Measurements from ENCODE around the gene ZNF200. TPM values are rescaled to one million over a fixed set of nuclear protein-coding genes. Genes with fewer than 3 reads are reported as not detected.

ZNF200 gene
- polyA plus RNA-seq, 3 donors, result 2.0 to 2.8 (median 2.5) TPM

DNA sequence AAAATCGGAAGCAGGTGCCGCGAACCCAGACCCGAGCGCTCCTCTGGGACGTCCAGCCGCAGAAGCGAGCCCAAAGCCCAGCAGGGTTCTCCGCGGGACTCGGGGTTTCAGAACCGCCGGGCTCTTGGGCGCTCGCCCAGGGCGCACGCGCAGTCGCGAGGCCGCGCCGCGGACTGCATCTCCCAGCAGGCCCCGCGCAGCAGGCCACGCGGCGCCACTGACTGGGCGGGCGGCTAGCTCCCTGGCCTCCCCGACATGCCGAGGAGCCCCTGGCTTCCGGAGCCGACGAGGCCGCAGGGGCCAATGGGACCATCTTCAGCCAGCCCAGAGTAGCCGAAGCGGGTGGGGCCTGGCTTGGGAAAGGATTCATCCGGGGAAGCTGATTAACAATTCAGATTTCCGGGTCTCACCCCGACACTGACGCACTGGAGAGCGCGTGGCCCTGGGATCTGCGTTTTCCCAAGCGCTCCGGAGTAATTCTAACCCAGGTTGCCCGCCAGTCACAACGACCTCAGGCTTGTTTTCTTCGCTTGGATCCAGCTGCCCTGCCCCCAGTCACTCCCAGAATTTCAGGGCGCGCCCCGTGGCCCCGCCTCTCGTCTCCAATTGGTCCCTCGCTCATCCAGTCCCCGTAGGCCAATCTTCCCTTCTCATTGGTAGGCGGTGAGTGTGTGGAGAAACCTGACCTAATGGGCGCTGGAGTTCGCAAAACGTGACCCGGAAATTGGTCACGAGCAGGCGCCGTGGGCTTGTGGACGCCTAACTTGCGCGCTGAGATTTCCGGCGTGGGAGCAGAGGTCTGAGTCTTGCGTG is 48.0 kb upstream of the ZNF200 start, which contains the start of gene ZNF263:
Gene ZNF263 (plus strand): TSS at position 762 of the 813 bp plus-strand sequence. CDS start 328 bp downstream, outside the sequence.
- Histone ChIP-seq H3K9me3 (replicated peaks in 1 of 2; ENCODE audit: control insufficient read depth in 1 of 2, insufficient read depth in 1 of 2, low read length in 2 of 2) (peaks cover 25 to 32% of the 10 kb centered on the region in 2 donors), H3K4me3 (replicated peaks in 1 of 3; ENCODE audit: low read depth in 2 of 3, low read length in 3 of 3) (peak within 1 kb of the TSS; percentile 79 to 90 (median 87)), H4K20me1 (ENCODE audit: insufficient read depth, low read length) (peaks cover 6% of the 10 kb centered on the region), H3K4me1 (ENCODE audit: control insufficient read depth in 1 of 2, insufficient read depth in 2 of 2, low read length in 2 of 2) (peaks cover 37 to 43% of the 10 kb centered on the region in 2 donors), H3K27ac (ENCODE audit: low read depth in 1 of 2, low read length in 2 of 2) (peak within 1 kb of the TSS; percentile 96), H3K36me3 (replicated peaks in 1 of 2; ENCODE audit: control insufficient read depth in 1 of 2, insufficient read depth in 2 of 2, low read length in 2 of 2) (peaks cover 21 to 28% of the 10 kb centered on the region in 2 donors), H2AFZ (ENCODE audit: insufficient read depth, low read depth, low read length, poor library complexity, severe bottlenecking) (peak within 1 kb of the TSS; percentile 92), H3K79me2 (ENCODE audit: insufficient read depth, low read length) (peaks cover 42% of the 10 kb centered on the region), H3K9ac (ENCODE audit: insufficient read depth, low read length, poor library complexity, severe bottlenecking) (peak within 1 kb of the TSS; percentile 92), H3K4me2 (replicated peaks; ENCODE audit: extremely low read depth, low read length, poor library complexity, severe bottlenecking) (peak within 1 kb of the TSS; percentile 90), H3K27me3 (ENCODE audit: control insufficient read depth in 2 of 2, insufficient read depth in 2 of 2, low read length in 2 of 2) (peaks cover 0 to 4% of the 10 kb centered on the region in 2 donors)
- peaks cover 21 to 40% (median 29%) of the 10 kb centered on the region in 7 donors for H3K9me3 Mint-ChIP-seq
- under 1% methylated on average over 66 of the region's 72 CpGs for WGBS (ENCODE audit: insufficient coverage)
- DNase-seq, result peak; percentile 94 to 97 (median 97)
- intact Hi-C loops (cut with micrococcal nuclease), result loop anchor here (1.0 to 5.0 kb wide), 7 partner anchors 18 to 174 kb away; partner anchors contain the start of genes MEFV (in 1 of the 2), NAA60 (in 1 of the 2), ZNF174 (in 1 of the 2) and ZNF200 (in 1 of the 2)
- peak within 1 kb of the TSS; percentile 91 to 98 for H3K4me3 Mint-ChIP-seq
- H3K27ac Mint-ChIP-seq, result peak within 1 kb of the TSS; percentile 95 to 99 (median 96)
- H3K27me3 Mint-ChIP-seq (ENCODE audit: low read depth in 3 of 3), result peaks cover 5 to 9% (median 7%) of the 10 kb centered on the region in 3 donors
- peaks cover 29 to 34% of the 10 kb centered on the region in 2 donors for H3K36me3 Mint-ChIP-seq
- TF ChIP-seq, protein P1, sequence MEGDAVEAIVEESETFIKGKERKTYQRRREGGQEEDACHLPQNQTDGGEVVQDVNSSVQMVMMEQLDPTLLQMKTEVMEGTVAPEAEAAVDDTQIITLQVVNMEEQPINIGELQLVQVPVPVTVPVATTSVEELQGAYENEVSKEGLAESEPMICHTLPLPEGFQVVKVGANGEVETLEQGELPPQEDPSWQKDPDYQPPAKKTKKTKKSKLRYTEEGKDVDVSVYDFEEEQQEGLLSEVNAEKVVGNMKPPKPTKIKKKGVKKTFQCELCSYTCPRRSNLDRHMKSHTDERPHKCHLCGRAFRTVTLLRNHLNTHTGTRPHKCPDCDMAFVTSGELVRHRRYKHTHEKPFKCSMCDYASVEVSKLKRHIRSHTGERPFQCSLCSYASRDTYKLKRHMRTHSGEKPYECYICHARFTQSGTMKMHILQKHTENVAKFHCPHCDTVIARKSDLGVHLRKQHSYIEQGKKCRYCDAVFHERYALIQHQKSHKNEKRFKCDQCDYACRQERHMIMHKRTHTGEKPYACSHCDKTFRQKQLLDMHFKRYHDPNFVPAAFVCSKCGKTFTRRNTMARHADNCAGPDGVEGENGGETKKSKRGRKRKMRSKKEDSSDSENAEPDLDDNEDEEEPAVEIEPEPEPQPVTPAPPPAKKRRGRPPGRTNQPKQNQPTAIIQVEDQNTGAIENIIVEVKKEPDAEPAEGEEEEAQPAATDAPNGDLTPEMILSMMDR (IDR thresholded peaks at IDR 0.05), result no peak
- peaks cover 28% of the 10 kb centered on the region for H3K4me1 Mint-ChIP-seq

DNA sequence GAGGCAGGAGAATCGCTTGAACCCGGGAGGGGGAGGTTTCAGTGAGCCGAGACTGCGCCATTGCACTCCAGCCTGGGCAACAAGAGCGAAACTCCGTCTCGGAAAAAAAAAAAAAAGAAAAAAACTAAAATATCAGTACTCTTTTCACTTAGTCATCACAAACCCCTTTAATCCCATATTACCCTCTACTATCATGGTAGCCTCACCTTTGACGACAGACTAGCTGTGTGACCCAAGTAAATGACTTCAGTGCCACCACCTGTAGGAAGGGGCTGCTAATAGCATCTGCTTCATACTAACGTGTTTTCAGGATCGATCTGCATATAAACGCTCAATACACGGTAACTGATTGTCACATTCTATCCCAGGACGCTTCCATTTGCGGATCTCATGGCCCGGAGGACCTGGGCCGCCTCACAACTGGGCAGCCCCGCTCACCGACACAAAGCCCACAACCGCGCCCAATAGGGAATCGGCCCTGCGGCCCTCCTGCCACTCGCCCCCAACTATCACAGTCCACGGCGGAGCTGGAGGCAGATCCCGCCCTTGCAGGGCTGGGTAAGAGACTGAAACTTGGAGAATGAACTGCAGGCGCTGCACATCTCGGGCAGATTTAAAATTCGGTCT is 47.3 kb upstream of the ZNF200 start:
- Mint-ChIP-seq H3K9me3 (peaks cover 16 to 33% (median 22%) of the 10 kb centered on the region in 7 donors), H3K27me3 (ENCODE audit: low read depth in 3 of 3) (peaks cover 9 to 14% (median 10%) of the 10 kb centered on the region in 3 donors), H3K4me1 (peaks cover 28% of the 10 kb centered on the region), H3K27ac (peak overlapping the region; percentile 76 to 98 (median 95)), H3K36me3 (peaks cover 24 to 26% of the 10 kb centered on the region in 2 donors), H3K4me3 (peak overlapping the region; percentile 91 to 98)
- Histone ChIP-seq H3K27ac (ENCODE audit: low read depth in 1 of 2, low read length in 2 of 2) (peak overlapping the region in 1 of 2 donors; percentile 96), H3K9me3 (replicated peaks in 1 of 2; ENCODE audit: control insufficient read depth in 1 of 2, insufficient read depth in 1 of 2, low read length in 2 of 2) (peaks cover 19 to 27% of the 10 kb centered on the region in 2 donors), H3K4me3 (replicated peaks in 1 of 3; ENCODE audit: low read depth in 2 of 3, low read length in 3 of 3) (peak overlapping the region; percentile 79 to 90 (median 87)), H2AFZ (ENCODE audit: insufficient read depth, low read depth, low read length, poor library complexity, severe bottlenecking) (peak overlapping the region; percentile 92), H3K79me2 (ENCODE audit: insufficient read depth, low read length) (peaks cover 37% of the 10 kb centered on the region), H3K27me3 (ENCODE audit: control insufficient read depth in 2 of 2, insufficient read depth in 2 of 2, low read length in 2 of 2) (peaks cover 0 to 11% of the 10 kb centered on the region in 2 donors), H3K4me1 (ENCODE audit: control insufficient read depth in 1 of 2, insufficient read depth in 2 of 2, low read length in 2 of 2) (peaks cover 37 to 43% of the 10 kb centered on the region in 2 donors), H3K9ac (ENCODE audit: insufficient read depth, low read length, poor library complexity, severe bottlenecking) (peak overlapping the region; percentile 92), H3K4me2 (replicated peaks; ENCODE audit: extremely low read depth, low read length, poor library complexity, severe bottlenecking) (peak overlapping the region; percentile 90), H4K20me1 (ENCODE audit: insufficient read depth, low read length) (peaks cover 6% of the 10 kb centered on the region), H3K36me3 (replicated peaks in 1 of 2; ENCODE audit: control insufficient read depth in 1 of 2, insufficient read depth in 2 of 2, low read length in 2 of 2) (peaks cover 19 to 21% of the 10 kb centered on the region in 2 donors)
- intact Hi-C loops (cut with micrococcal nuclease), result loop anchor here (2.0 to 5.0 kb wide), 6 partner anchors 17 to 175 kb away; partner anchors contain the start of genes MEFV (in 1 of the 2), NAA60 (in 1 of the 2), ZNF200 (in 1 of the 2) and ZNF597 (in 1 of the 2)
- DNase-seq, result no peak
- WGBS (ENCODE audit: insufficient coverage), result 11% methylated on average over 26 of the region's 29 CpGs
- TF ChIP-seq, protein P1 (IDR thresholded peaks at IDR 0.05), result no peak
